HG03139 (cell line): Measurements from ENCODE around the gene FOXN1.

Source experiments
- ATAC-seq: cut with Tn5 transposase; IDR thresholded peaks from one replicate; pipeline ENCODE4 v1.9.1; 2021; ENCODE audit not compliant: unreplicated experiment

The FOXN1 gene

GRCh38 chr17:28545141-28545503 lies 39.0 kb downstream of the FOXN1 start:
- ATAC-seq, result no peak

- ATAC-seq, result no peak
These were observed 39.8 kb downstream of the FOXN1 start for GRCh38 chr17:28545787-28546415.

GRCh38 chr17:28547096-28547622 lies 41.0 kb downstream of the FOXN1 start:
- ATAC-seq, result no peak

- no peak for ATAC-seq
These were observed 41.7 kb downstream of the FOXN1 start for GRCh38 chr17:28547623-28548416.

GRCh38 chr17:28548417-28549130 lies 42.4 kb downstream of the FOXN1 start:
- no peak for ATAC-seq

GRCh38 chr17:28549236-28550132 lies 43.3 kb downstream of the FOXN1 start:
- ATAC-seq, result no peak

GRCh38 chr17:28550858-28551257 lies 44.7 kb downstream of the FOXN1 start:
- no peak for ATAC-seq

GRCh38 chr17:28551421-28552175 lies 45.5 kb downstream of the FOXN1 start:
- ATAC-seq, result no peak

GRCh38 chr17:28552176-28552999 lies 46.2 kb downstream of the FOXN1 start, which contains the start of gene UNC119:
UNC119 (minus strand) TSS chr17:28552624; CDS start chr17:28552557, 67 bp downstream.
- ATAC-seq, result peak; percentile 40

- ATAC-seq, result no peak
These were observed 46.9 kb downstream of the FOXN1 start for GRCh38 chr17:28553000-28553505.

- ATAC-seq, result no peak
These were observed 48.4 kb downstream of the FOXN1 start for GRCh38 chr17:28554565-28554964.

- no peak for ATAC-seq
These were observed 48.9 kb downstream of the FOXN1 start for GRCh38 chr17:28555022-28555421.

- ATAC-seq, result no peak
These were observed 57.3 kb downstream of the FOXN1 start for GRCh38 chr17:28563475-28563874.

GRCh38 chr17:28567604-28568003 lies 61.5 kb downstream of the FOXN1 start:
- ATAC-seq, result no peak

- ATAC-seq, result no peak
These were observed 63.3 kb downstream of the FOXN1 start for GRCh38 chr17:28569446-28569845.

- ATAC-seq, result peak; percentile 6
These were observed 64.7 kb downstream of the FOXN1 start for GRCh38 chr17:28570716-28571360.

- ATAC-seq, result peak; percentile 86
These were observed 65.4 kb downstream of the FOXN1 start, which contains the start of gene PIGS for GRCh38 chr17:28571361-28572122. PIGS (minus strand) TSS chr17:28571524; CDS start chr17:28571496, 28 bp downstream.
